Anterior cingulate cortex (tissue), 58 donors: ENCODE results near the gene ABCD1.
A peak's percentile ranks its signal among the peaks of the same experiment; 100 is the strongest.

Source experiments
- DNase-seq, 58 donors: peaks; one replicate each; lab custom pipeline; 2025; lab: John Stamatoyannopoulos, UW

ABCD1 gene

DNA sequence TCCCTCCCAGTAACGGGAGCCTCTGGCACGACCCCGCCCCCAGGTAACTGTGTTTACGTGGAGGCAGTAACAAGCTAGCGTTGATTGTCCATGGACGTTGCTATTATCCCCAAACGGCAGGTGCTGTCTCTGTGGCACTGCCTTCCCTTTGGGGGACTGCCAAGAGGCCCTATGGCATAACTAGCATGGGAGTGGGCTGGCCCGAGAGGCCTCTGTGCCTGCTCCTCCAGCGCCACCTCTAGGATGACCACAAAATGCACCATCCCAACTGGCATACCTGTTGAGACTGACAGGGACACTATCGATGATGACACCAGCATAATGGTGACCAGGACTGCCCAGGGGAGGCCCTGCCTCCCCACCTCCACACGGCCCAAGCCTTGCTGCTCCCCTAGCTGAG is 57.7 kb downstream of the ABCD1 start:
- DNase-seq, result peak in 12 of 58 donors; percentile 5 to 47 (median 21)

DNA sequence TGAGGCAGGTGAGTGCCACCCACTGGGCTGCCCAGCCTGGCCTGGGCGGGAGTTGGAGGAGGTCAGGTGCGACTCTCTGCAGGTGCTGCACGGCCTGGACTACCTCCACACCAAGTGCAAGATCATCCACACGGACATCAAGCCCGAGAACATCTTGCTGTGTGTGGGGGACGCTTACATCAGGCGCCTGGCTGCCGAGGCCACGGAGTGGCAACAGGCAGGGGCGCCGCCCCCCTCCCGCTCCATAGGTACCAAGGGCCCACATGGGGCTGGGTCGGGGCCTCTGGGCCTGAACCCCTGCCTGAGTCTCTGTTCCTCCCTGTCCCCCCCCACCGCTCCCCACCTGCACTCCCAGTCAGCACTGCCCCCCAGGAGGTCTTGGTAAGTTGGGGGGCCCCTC is 58.2 kb downstream of the ABCD1 start:
- no peak for DNase-seq

DNA sequence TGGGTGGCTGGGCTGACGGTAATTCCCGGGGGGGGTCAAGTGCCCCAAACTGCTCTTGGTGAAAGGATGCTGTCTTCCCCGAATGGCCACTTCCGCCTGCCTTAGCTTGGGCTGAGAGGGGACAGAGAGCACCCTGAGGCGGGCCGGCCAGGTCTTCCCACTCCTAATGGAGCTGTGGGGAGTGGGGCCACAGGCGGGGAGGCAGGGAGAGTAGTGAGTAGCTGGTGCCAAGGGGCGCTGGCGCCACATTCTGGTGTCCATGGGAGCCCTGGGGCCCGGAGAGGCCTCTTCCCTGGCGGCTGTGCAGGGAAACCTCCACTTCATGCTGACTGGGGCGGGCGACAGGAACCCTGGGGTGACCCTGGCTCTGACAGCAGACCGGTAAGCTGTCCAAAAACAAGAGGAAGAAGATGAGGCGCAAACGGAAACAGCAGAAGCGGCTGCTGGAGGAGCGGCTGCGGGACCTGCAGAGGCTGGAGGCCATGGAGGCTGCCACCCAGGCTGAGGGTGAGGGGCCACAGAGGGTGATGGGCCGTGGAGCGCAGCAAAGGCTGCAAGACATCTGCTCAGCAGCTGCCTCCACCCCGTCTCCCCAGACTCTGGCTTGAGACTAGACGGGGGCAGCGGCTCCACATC is 58.8 kb downstream of the ABCD1 start:
- DNase-seq, result no peak

DNA sequence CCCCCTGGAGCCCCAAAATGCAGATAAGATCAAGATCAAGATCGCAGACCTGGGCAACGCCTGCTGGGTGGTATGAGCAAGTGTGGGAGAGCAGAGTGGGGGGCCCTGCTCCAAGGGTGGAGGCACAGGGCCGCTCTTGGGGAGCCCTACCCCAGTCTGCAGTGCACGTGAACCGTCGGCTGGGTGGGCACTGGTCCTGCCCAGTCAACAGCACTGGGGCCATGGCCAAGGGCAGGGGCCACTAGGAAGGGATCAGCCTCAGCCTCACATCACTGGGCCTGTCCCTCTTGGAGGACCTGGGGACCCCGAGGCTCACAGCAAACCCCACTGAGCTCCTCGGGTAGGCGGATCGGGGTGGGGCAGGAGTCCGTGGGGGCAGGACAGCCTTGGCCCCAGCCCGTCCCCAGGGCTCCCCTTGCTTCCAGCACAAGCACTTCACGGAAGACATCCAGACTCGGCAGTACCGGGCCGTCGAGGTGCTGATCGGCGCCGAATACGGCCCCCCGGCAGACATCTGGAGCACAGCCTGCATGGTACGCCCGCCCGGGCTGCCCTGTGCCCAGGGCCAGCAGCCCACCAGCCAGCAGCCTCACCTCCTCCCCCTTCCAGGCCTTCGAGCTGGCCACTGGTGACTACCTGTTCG is 59.8 kb downstream of the ABCD1 start:
- no peak for DNase-seq

GRCh38 chrX:153786669-153787068 is 62.0 kb downstream of the ABCD1 start:
- DNase-seq, result no peak

DNA sequence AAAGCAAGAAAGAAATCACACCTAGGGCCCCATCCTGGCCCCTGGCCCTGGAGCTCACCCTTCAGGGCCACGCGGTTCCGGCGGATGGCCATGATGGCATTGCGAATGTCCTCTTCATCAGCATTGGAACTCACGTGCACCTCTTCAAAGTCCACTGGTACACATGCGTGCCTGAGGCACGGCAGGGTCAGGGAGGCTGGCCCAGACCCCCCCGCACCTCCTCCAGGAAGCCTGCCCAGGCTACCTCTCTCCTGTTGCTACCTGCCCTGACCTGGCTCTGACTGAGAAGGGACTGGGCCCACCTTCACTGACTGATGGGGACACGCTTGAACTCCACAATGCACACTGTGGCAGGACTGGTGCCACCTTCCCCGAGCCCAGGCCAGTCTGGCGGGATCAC is 65.0 kb downstream of the ABCD1 start:
- DNase-seq, result no peak

DNA sequence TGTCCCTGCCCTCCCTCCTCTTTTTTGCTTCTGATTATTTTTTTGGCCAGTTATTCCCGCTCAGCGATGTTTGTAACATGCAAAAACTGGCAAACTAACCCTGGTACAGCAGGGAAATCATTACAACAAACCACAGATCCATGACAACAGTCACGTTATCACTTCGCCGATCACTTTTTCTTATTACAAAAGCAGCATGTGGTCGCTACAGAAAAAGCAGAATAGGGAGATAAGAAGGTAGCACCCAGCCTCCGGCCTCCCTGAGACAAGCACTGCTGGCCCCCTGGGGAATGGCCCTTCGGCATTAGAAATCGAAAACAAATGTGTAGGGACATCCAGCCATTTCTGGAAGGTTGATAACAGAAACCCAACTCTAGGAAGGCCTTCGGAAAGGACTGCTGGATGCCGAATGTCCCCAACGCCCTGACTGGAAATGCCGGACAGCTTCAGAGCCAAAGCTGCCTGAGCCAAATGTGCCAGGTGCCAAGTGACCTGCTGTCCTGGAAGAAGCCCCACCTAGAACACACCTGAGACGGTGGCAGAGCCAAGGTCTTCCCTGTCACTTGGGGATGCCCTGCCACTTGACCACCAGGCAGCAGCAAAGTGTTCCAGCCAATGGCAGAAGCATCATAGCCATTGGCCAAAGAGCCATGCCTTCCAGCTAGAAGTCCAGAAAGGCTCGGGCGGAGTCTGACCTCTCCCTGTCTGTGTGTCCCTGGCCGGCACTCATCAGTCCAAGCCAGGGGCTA is 66.6 kb downstream of the ABCD1 start:
- DNase-seq, result no peak

DNA sequence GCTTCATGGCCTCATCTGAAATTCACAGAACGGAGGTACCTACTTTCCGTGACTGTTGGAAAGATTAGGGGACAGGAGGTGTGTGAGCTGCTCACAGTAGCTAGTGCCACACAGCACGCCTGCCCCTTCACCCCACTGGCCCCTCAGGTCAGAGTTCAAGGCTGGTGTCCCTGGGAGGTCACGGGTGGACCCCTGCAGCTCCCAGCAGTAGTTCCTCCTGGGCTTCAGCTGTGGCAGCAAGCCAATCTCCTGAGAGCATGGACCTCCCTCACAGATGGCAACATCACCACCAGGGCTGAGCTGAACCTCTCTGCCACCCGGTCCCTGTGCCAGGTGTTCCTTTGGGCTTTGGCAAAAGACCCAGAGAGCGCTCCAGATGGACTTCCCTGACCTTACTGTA is 67.7 kb downstream of the ABCD1 start:
- no peak for DNase-seq

DNA sequence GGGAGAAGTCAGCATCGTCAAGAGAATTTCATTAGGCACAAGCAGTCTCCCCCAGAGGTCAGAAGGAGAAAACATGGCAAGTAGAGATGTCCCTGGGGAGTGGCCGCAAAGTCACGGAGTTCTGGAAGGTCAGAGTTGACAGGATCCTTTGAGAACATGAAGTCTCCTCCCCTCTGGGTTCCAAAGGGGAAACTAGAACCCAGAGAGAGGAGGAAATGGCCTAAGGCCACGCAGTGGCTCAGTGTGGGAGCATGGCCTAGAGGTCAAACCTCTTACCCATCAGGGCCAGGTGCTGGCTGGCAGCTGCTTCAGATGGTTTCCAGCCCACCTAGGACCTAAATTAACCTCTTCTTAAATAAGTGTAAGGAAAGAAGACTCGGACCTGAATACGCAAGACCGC is 68.6 kb downstream of the ABCD1 start:
- no peak for DNase-seq
